ENCODE results near the gene PYM1.

DNA sequence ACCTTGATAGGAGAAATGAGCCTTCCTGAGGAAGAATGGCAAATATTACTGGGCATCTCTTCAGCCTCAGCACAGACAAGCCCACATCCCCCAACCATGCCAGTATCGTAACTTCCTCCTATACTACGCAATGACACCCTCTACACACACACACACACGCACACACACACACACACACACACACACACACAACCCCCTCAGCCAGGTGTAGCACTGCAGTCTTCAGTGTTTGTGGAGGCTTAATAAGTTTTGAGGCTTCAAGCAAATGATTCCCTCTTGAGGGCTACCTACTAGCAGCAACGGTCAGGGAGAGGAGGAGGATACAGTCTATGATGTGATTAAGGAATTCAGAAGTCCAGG, 4.8 kb upstream of the PYM1 start:
- TF ChIP-seq, protein P1, sequence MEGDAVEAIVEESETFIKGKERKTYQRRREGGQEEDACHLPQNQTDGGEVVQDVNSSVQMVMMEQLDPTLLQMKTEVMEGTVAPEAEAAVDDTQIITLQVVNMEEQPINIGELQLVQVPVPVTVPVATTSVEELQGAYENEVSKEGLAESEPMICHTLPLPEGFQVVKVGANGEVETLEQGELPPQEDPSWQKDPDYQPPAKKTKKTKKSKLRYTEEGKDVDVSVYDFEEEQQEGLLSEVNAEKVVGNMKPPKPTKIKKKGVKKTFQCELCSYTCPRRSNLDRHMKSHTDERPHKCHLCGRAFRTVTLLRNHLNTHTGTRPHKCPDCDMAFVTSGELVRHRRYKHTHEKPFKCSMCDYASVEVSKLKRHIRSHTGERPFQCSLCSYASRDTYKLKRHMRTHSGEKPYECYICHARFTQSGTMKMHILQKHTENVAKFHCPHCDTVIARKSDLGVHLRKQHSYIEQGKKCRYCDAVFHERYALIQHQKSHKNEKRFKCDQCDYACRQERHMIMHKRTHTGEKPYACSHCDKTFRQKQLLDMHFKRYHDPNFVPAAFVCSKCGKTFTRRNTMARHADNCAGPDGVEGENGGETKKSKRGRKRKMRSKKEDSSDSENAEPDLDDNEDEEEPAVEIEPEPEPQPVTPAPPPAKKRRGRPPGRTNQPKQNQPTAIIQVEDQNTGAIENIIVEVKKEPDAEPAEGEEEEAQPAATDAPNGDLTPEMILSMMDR (IDR thresholded peaks at IDR 0.05), result no peak
- TF ChIP-seq POLR2A (IDR thresholded peaks at IDR 0.05), result no peak
